Measurements from ENCODE around the gene MGLL.

MGLL gene

DNA sequence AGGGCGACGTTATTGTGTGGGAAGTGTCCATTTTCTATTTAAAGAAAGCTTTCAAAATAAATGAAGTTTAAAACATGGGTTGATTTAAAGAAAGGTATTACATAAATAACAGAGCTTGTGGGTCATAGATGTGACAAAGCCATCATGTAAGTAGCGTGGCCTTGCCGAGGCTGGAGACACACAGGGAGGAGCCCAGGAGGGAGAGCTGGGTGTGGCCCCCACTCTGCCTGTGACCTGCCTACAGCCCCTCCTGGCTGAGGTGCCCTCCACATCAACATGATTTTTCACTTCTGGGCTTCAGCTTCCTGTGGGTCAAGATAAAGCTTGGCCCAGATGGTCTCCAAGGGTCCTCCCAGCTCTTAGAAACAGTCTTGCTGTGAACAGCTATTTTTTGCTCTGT, 12.5 kb upstream of the MGLL start:
- DNase-seq, result no peak

DNA sequence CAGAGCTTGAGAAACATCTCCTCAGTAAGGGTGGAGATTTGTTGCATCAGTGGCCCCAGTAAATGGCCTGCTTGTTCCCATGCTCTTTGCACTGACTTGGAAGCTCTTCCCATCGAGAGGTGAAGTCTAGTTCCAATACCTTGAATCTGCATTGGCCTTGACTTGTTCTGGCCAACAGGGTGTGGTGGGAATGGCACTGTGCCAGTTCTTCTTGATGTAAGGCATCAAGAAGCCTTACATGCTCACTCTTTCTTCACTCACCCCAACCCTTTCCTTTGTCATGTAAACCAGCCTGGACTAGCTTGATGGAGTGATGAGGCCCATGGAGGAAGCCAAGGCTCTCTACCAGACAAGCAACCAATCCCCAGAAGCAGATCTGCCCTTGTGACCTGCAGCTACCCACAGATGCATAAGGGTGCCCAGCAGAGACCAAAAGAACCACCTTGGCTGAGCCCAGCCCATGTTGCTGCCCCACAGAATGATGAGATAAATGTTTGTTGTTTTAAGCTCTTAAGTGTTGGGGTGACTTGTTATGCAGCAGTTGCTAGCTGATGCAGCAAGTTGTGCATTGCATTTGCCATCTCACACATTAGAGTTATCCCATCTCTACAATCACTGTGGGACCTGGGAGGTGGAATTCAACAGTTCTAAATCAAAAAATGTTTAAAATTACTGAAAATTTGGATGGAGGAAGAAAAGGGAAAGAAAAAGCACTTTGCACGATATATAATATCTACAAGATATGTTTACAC, 11.1 kb upstream of the MGLL start:
- no peak for DNase-seq

- DNase-seq, result no peak
Measured at GRCh38 chr3:127831723-127832172, 9.4 kb upstream of the MGLL start.

DNA sequence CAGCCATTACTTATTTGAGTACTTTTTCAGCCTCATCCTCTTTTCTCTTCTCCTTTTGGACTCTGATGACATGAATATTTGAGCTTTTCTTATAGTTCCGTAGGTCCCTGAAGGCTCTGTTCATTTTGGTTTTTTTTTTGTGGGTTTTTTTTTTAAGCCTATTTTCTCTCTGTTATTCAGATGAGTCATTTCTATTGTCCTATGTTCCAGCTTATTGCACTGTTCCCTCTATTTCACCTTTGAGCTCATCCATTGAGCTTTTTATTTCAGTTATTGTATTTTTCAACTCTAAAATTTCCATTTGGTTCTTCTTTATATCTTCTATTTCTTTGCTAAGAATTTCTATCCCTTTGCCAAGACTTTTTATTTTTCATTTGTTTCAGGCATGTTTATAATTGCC, 7.2 kb upstream of the MGLL start:
- no peak for DNase-seq

- no peak for DNase-seq
Measured at GRCh38 chr3:127827808-127828207, 5.5 kb upstream of the MGLL start.

GRCh38 chr3:127825756-127826155, 3.4 kb upstream of the MGLL start:
- DNase-seq, result no peak

DNA sequence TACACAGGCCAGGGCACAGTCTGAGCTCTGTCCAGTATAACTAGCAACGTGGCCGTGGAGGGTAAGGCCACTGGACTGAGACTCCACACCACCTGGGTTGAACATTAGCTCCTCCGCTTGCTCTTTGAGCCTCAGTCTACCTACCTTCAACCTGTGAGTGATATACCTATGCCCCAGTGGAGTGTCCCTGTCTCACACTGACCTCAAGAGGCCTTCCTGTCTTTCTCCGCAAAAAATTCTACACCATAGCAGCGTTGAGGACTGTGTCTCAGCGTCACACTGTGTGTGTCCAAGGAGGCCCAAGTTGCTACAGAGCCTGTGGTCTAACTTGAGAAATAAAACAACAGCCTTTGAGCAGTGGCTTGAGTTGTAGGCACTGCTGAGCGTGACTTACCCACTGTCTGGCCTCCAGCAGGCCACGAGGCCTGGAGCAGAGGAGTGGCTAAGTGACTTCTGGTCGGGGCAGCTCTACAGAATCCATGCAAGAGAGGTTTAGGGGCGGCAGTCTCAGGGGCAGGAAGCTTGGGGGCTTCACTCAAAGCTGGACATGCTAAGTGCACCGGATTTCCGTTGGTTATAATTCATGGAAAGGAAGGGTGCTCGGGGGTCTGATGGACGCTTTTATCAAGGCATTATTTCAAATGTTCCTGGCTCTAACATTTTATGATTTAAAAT, 2.0 kb upstream of the MGLL start:
- no peak for DNase-seq

GRCh38 chr3:127823426-127823857, 1.1 kb upstream of the MGLL start:
- DNase-seq, result no peak

DNA sequence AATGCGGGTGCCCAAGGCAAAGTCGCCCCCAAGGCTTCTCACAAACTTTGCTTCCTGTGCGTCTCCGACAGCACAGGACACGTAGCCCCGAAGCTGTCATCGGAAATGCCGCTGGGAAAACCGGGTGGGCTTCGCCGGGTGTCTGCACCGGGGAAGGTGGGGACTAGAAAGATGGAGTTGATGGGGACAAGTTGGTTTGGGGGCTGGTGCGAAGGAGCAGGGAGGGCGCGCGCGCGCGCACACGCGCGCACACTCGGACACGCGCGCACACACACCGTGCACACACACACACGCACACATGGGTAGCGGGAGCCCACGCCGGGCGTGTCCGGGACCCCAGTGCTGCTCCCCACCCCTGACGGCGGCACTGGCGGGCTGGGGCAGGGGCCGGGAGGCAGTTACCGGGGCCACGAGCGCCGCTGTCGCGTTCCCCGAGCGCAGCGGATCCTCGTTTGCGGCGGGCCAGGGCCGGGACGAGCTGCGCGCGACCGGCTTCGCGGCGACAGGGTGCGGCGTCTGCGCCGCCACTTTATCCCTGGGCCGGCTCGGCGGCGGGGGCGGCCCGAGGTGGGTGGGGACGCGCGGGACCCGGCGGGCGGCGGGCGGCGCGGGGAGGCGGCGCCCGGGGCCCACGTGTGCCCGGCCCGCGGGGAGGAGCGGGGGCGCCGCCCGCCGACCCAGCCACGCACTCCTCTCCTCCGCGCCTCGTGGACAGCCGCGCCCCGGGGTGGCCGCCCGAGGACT, 539 bp upstream of the MGLL start:
- no peak for DNase-seq

DNA sequence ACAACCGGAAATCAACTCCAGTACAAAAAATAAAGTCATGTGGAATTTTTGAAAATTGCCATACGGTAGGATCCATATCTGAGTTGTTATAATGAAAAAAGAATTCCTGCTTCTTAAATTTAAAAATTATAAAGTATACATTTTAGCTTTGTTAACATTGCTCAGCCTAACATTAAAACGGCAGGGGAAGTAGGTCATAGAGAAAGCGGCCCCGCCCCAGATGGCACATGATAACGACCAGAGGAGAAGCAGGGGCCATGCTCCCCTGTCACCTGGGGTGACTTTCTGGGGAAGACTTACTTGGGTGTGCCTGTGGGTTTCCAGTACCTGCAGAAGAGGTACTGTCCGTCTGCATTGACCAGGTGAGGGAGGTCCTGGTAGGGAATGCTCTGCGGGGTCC, 921 bp downstream of the MGLL start:
- DNase-seq, result no peak

DNA sequence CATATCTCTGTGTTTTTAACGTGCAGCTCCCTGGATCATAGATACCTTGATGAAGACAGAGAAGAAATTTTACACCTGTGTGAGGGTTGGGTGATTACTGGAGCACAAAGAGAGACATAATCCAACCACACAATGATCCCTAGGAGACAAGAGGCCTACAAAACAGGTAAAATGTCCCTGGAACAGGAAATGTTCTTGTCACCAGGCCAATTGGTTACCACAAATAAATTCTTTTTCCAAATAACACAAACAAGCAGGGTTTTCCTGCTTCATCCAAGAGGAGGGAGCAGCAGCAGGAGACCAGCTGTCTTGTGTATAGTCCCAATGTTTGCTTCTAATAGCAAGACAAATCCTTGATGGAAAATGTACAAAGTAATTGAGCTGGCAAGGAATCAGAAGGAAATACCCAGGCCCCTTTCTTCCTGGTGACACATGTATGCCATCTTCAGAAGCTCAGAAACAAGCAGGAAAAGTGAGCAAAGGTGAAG, 1.4 kb downstream of the MGLL start:
- no peak for DNase-seq

DNA sequence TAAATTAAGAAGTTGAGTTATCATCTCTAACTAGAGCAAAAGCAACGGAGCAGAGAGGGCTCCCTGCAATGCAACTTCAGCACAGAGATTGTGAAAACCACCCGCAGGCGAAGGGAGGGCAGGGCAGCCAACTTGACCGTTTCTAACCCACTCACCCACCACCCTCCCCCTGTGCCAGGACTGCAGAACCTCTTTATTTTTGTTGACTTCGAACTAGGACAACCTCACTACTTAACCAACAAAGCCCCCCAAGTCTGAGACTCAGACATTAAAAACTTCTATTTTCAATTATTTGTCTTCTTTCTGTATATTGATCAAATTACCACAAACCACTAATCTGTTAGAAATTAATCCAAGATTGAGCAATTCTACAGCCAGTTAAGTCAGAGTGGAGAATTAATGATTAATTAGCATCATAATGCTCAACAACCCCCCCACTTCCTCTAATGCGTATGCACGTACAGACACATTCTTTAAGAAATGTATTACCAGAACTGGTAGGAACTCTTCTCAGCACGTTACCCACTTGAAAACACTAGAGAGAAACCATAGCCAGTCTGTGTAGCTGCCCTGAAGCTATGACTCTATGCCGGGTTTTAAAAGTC, 2.0 kb downstream of the MGLL start:
- no peak for DNase-seq

DNA sequence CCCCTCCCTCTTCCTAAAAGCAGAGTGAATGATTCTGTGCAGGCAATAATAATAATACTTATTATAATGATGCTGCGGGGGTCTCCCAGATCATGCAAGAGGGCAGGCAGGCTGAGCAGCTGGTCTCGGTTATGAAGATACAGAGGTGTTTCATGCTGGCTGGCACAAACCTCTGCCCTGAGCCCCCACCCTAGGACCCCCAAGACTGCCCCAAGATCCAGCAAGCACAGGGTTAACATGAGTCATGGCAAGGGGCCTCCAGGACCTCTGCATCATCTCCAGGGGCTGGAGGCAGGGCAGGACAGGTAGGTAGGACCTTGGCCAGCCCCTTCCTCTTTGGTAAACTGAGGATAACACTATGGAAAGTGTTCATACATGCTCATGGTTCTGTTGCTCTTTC, 2.7 kb downstream of the MGLL start:
- no peak for DNase-seq

GRCh38 chr3:127819086-127819485, 3.2 kb downstream of the MGLL start:
- DNase-seq, result no peak

DNA sequence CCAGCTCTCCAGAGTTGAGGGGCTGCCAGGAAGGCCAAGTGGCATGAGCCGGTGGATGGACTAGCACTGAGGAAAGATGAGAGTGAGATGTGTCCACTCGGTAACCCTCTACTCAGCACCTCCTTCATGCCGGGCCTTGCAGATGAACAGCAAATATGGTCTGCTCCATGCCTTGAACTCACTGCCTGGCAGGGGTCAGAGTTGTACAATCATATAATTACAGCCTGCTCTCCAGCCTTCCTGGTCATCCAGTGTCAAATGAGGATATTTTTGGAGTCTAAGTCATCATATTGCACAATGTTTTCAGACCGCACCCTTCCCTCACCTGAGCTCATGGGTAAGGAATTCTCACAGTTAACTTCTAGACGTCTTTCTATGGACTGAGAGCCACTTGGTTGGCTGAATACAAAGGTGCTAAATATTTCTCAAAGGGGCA, 4.9 kb downstream of the MGLL start:
- no peak for DNase-seq

DNA sequence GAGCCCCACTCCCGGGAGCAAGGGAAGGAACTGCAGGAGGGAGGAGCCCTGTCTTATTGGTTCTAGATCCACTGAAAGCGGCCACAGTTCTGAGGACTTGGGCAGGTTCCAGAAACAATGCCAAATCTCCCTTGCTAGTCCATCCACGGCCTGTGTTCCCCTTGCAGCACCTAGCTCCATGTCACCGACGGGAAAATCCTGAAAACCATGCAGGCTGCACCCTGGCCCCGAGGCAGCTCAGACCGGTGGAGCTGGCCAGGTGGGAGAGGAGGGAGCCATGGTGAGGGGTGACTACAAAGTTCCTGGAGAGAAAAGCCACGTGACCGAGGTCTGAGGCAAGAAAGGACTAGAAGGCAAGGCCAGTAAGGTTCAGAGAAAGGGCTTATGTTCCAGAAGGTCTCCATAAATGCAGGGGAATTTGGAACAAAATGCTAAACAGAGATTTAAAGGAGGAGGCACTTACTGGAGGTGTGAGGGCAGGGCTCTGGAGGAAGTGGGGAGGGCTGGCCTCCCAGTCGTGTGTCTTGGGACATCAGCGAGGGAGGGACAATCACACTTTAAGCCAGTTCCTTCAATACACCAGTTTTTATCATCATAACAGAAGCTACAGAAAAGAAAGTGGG, 5.4 kb downstream of the MGLL start:
- no peak for DNase-seq

- no peak for DNase-seq
Measured at GRCh38 chr3:127815641-127816605, 6.4 kb downstream of the MGLL start.

DNA sequence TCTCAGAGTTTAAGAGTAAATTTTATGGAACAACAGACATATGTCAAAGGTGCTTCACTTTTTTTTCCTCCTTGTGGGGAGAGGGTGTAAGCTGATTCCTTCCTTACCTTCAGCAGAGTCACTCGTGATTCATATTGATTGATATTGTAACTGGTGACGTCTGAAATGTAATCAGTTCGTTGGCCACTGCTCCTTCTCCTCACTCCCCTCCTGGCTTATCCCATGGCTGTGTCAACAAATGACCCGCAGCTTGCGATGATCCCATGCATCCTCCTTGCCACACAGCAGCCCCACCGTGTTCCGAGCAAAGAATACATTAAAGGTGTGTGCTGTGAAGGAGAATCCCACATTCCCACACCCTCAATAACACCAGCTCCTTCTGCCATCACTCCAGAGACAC, 7.3 kb downstream of the MGLL start:
- DNase-seq, result no peak

DNA sequence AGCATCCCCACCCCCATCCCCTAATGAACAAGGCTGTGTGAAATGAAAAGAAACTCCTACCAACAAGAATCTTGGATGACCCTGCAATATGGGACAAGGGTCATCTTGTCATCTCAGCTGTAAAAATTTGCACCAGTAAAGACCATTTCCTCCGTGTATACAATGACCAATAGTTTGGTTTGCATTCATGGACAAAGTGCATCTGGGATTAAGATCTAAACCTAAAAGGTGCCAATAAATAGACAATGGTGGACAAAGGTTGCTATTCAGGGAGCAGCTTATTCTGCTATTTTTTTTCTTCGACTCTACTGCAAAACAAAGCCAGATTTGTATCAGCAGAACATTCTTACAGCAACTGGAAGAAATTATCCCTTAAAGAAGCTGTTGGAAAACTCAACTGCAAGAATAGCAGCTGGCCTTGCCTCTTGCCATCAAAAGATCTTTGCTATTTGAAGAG, 8.0 kb downstream of the MGLL start:
- DNase-seq, result no peak

- no peak for DNase-seq
Measured at GRCh38 chr3:127812151-127812550, 10.2 kb downstream of the MGLL start.

DNA sequence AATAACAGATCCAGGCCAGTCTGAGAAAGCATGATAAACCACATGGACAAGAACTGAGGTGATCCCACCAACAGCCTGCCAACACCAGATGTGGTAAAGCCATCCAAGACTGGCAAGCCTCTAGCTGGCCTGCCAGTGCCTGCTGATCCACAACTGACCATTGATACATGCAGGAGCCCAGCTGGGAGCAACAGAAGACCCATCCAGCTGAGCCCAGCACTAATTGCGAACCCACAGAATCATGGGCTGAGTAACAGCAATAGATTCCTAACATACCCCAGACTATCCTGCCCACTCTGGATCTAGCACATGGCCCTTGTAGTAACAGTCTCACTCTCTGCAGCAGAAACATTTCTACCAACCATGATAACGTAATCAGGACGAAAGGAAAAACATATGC, 10.6 kb downstream of the MGLL start:
- no peak for DNase-seq
